HEK293 (cell line): ENCODE data around the gene ARHGAP25.

Experiments used
- CTCF ChIP-seq: fragments of 450-650 bp; formaldehyde crosslinking; IDR thresholded peaks from 2 replicates; pipeline ENCODE4 v1.5.1; 2016; ENCODE audit warnings: missing biosample characterization, missing genetic modification characterization
- EGR2 ChIP-seq: fragments of 450-650 bp; formaldehyde crosslinking; IDR thresholded peaks from 2 replicates; pipeline ENCODE4 v1.5.1; 2016; ENCODE audit warnings: low read depth, missing biosample characterization, missing genetic modification characterization
- HOXC10 ChIP-seq: sonication (generic); formaldehyde crosslinking; IDR thresholded peaks from 2 replicates; pipeline ENCODE4 v1.8.1; 2023; ENCODE audit warnings: mild to moderate bottlenecking, missing genetic modification reagents
- KLF16 ChIP-seq: fragments of 450-650 bp; formaldehyde crosslinking; IDR thresholded peaks from 2 replicates; pipeline ENCODE4 v1.5.1; 2017; ENCODE audit warnings: missing biosample characterization, missing genetic modification characterization
- PRDM4 ChIP-seq: fragments of 450-650 bp; formaldehyde crosslinking; IDR thresholded peaks from 2 replicates; pipeline ENCODE4 v1.5.1; 2017; ENCODE audit warnings: missing biosample characterization, missing genetic modification characterization
- REPIN1 ChIP-seq: fragments of 450-650 bp; formaldehyde crosslinking; IDR thresholded peaks from 2 replicates; pipeline ENCODE4 v1.5.1; 2017; ENCODE audit warnings: missing biosample characterization, missing genetic modification characterization, low read depth
- REST ChIP-seq: fragments of 450-650 bp; formaldehyde crosslinking; IDR thresholded peaks from 2 replicates; pipeline ENCODE4 v1.5.1; 2016; ENCODE audit warnings: missing biosample characterization, missing genetic modification characterization
- SP2 ChIP-seq: fragments of 450-650 bp; formaldehyde crosslinking; IDR thresholded peaks from 2 replicates; pipeline ENCODE4 v1.5.1; 2016; ENCODE audit warnings: missing biosample characterization, missing genetic modification characterization
- ZBTB21 ChIP-seq: fragments of 450-650 bp; formaldehyde crosslinking; IDR thresholded peaks from 2 replicates; pipeline ENCODE4 v1.5.1; 2017; ENCODE audit warnings: missing biosample characterization, missing genetic modification characterization
- ZBTB8A ChIP-seq: fragments of 450-650 bp; formaldehyde crosslinking; IDR thresholded peaks from 2 replicates; pipeline ENCODE4 v1.5.1; 2016; ENCODE audit warnings: missing biosample characterization, missing genetic modification characterization
- ZNF692 ChIP-seq: fragments of 450-650 bp; formaldehyde crosslinking; IDR thresholded peaks from 2 replicates; pipeline ENCODE4 v1.5.1; 2016; ENCODE audit warnings: missing biosample characterization, missing genetic modification characterization
- ZNF791 ChIP-seq: fragments of 450-650 bp; formaldehyde crosslinking; IDR thresholded peaks from 2 replicates; pipeline ENCODE4 v1.5.1; 2016; ENCODE audit warnings: missing biosample characterization, missing genetic modification characterization

- TF ChIP-seq ZBTB8A (tag by site-specific recombination) (no peak), CTCF (tag by site-specific recombination) (no peak), KLF16 (tag by site-specific recombination) (no peak), ZBTB21 (no peak), SP2 (tag by site-specific recombination) (no peak), ZNF692 (tag by site-specific recombination) (no peak), HOXC10 (CRISPR knock-in tag) (no peak), ZNF791 (tag by site-specific recombination) (no peak), REPIN1 (tag by site-specific recombination) (no peak), REST (no peak), PRDM4 (tag by site-specific recombination) (no peak), EGR2 (tag by site-specific recombination) (no peak)
Measured at GRCh38 chr2:68819556-68819955, 84.9 kb downstream of the ARHGAP25 start.
